Activated T-cell treated with anti-CD3 and anti-CD28 coated beads, Interleukin-2, amount 50 U/mL, for 72 hours (primary cell): Measurements from ENCODE around the gene OPCML. TPM values are rescaled to one million over a fixed set of nuclear protein-coding genes. Genes with fewer than 3 reads are reported as not detected.

Source experiments
- ATAC-seq, 2 donors: fragments of 150-1000 bp; cut with Tn5 transposase; replicated peaks in 1 of 2; 2 replicates each; pipeline ENCODE4 v1.10.0; 2021; ENCODE audit warnings: moderate library complexity in 2 of 2, mild to moderate bottlenecking in 1 of 2
- DNase-seq, 2 donors: peaks; one replicate each; pipeline ENCODE4 v3.0.0; 2021 to 2022; ENCODE audit warnings: mixed read lengths in 1 of 2
- H3K27ac Mint-ChIP-seq: one replicate; pipeline ENCODE4 v1.8.0; 2022; ENCODE audit warnings: mild to moderate bottlenecking, moderate library complexity, mixed read lengths
- H3K27me3 Mint-ChIP-seq: one replicate; pipeline ENCODE4 v1.8.0; 2022; ENCODE audit warnings: low read depth, mixed read lengths
- H3K36me3 Mint-ChIP-seq, 2 donors: one replicate each; pipeline ENCODE4 v1.8.0; 2022; ENCODE audit warnings: mixed read lengths in 2 of 2, mild to moderate bottlenecking in 1 of 2; ENCODE audit not compliant: insufficient read depth in 2 of 2
- H3K4me1 Mint-ChIP-seq: one replicate; pipeline ENCODE4 v1.8.0; 2022; ENCODE audit warnings: low read depth, mixed read lengths
- H3K4me3 Mint-ChIP-seq, 2 donors: one replicate each; pipeline ENCODE4 v1.8.0; 2022; ENCODE audit warnings: mild to moderate bottlenecking in 2 of 2, mixed read lengths in 2 of 2, moderate library complexity in 2 of 2
- H3K9me3 Mint-ChIP-seq, 2 donors: one replicate each; pipeline ENCODE4 v1.8.0; 2022; ENCODE audit warnings: mixed read lengths in 2 of 2
- total RNA-seq, 2 donors: library from RNA; stranded (reverse); gene quantifications; one replicate each; pipeline ENCODE4 v1.2.3, GENCODE V29; 2022

Gene OPCML
- total RNA-seq, 2 donors from 2014 or later = not detected

- ATAC-seq (no peak), DNase-seq (no peak)
- no peaks in the 10 kb centered on the region for H3K4me1 Mint-ChIP-seq
- no peak overlapping the region for H3K4me3 Mint-ChIP-seq
- no peak overlapping the region for H3K27ac Mint-ChIP-seq
- no peaks in the 10 kb centered on the region for H3K36me3 Mint-ChIP-seq
- peaks cover 7% of the 10 kb centered on the region for H3K27me3 Mint-ChIP-seq
- peaks cover 0 to 2% of the 10 kb centered on the region in 2 donors for H3K9me3 Mint-ChIP-seq
These were observed 360.9 kb downstream of the OPCML start for GRCh38 chr11:133171374-133171773.

GRCh38 chr11:133168016-133168415 lies 364.3 kb downstream of the OPCML start:
- ATAC-seq (no peak), DNase-seq (no peak)
- Mint-ChIP-seq H3K36me3 (no peaks in the 10 kb centered on the region), H3K27me3 (peaks cover 7% of the 10 kb centered on the region), H3K4me1 (no peaks in the 10 kb centered on the region), H3K9me3 (peaks cover 0 to 2% of the 10 kb centered on the region in 2 donors), H3K4me3 (no peak overlapping the region), H3K27ac (no peak overlapping the region)

- H3K9me3 Mint-ChIP-seq = peaks cover 0 to 2% of the 10 kb centered on the region in 2 donors
- H3K27me3 Mint-ChIP-seq = peaks cover 7% of the 10 kb centered on the region
- H3K4me1 Mint-ChIP-seq = no peaks in the 10 kb centered on the region
- ATAC-seq (no peak), DNase-seq (no peak)
- no peak overlapping the region for H3K4me3 Mint-ChIP-seq
- no peak overlapping the region for H3K27ac Mint-ChIP-seq
- H3K36me3 Mint-ChIP-seq = no peaks in the 10 kb centered on the region
These were observed 365.6 kb downstream of the OPCML start for GRCh38 chr11:133166662-133167061.

- Mint-ChIP-seq H3K36me3 (no peaks in the 10 kb centered on the region), H3K27ac (no peak overlapping the region), H3K27me3 (peaks cover 7% of the 10 kb centered on the region), H3K9me3 (peaks cover 0 to 2% of the 10 kb centered on the region in 2 donors), H3K4me1 (no peaks in the 10 kb centered on the region), H3K4me3 (no peak overlapping the region)
- ATAC-seq (no peak), DNase-seq (no peak)
These were observed 367.3 kb downstream of the OPCML start for GRCh38 chr11:133164986-133165385.

- Mint-ChIP-seq H3K27me3 (peaks cover 7% of the 10 kb centered on the region), H3K4me1 (no peaks in the 10 kb centered on the region), H3K36me3 (no peaks in the 10 kb centered on the region), H3K27ac (no peak overlapping the region), H3K9me3 (peaks cover 0 to 2% of the 10 kb centered on the region in 2 donors), H3K4me3 (no peak overlapping the region)
- DNase-seq (peak in 1 of 2 donors; percentile 5), ATAC-seq (peak in 1 of 2 donors; percentile 42)
These were observed 368.6 kb downstream of the OPCML start for GRCh38 chr11:133163463-133164419.

- ATAC-seq (no peak), DNase-seq (no peak)
- no peak overlapping the region for H3K4me3 Mint-ChIP-seq
- H3K9me3 Mint-ChIP-seq = no peaks in the 10 kb centered on the region
- no peak overlapping the region for H3K27ac Mint-ChIP-seq
- no peaks in the 10 kb centered on the region for H3K27me3 Mint-ChIP-seq
- H3K36me3 Mint-ChIP-seq = no peaks in the 10 kb centered on the region
- no peaks in the 10 kb centered on the region for H3K4me1 Mint-ChIP-seq
These were observed 370.1 kb downstream of the OPCML start for GRCh38 chr11:133162227-133162626.

GRCh38 chr11:133160754-133161153 lies 371.5 kb downstream of the OPCML start:
- no peak overlapping the region for H3K27ac Mint-ChIP-seq
- H3K36me3 Mint-ChIP-seq = no peaks in the 10 kb centered on the region
- no peak for DNase-seq
- H3K9me3 Mint-ChIP-seq = no peaks in the 10 kb centered on the region
- ATAC-seq = no peak
- no peak overlapping the region for H3K4me3 Mint-ChIP-seq
- H3K27me3 Mint-ChIP-seq = no peaks in the 10 kb centered on the region
- no peaks in the 10 kb centered on the region for H3K4me1 Mint-ChIP-seq

GRCh38 chr11:133156986-133157745 lies 375.1 kb downstream of the OPCML start:
- H3K27me3 Mint-ChIP-seq = no peaks in the 10 kb centered on the region
- H3K36me3 Mint-ChIP-seq = no peaks in the 10 kb centered on the region
- no peak overlapping the region for H3K27ac Mint-ChIP-seq
- ATAC-seq (no peak), DNase-seq (no peak)
- H3K4me1 Mint-ChIP-seq = no peaks in the 10 kb centered on the region
- H3K9me3 Mint-ChIP-seq = no peaks in the 10 kb centered on the region
- H3K4me3 Mint-ChIP-seq = no peak overlapping the region

GRCh38 chr11:133154781-133155180 lies 377.5 kb downstream of the OPCML start:
- no peaks in the 10 kb centered on the region for H3K36me3 Mint-ChIP-seq
- H3K9me3 Mint-ChIP-seq = no peaks in the 10 kb centered on the region
- no peaks in the 10 kb centered on the region for H3K4me1 Mint-ChIP-seq
- DNase-seq = no peak
- no peak overlapping the region for H3K27ac Mint-ChIP-seq
- ATAC-seq = no peak
- H3K27me3 Mint-ChIP-seq = no peaks in the 10 kb centered on the region
- no peak overlapping the region for H3K4me3 Mint-ChIP-seq

- Mint-ChIP-seq H3K36me3 (no peaks in the 10 kb centered on the region), H3K27me3 (no peaks in the 10 kb centered on the region), H3K27ac (no peak overlapping the region), H3K4me3 (no peak overlapping the region), H3K4me1 (no peaks in the 10 kb centered on the region), H3K9me3 (no peaks in the 10 kb centered on the region)
- no peak for DNase-seq
- ATAC-seq = no peak
These were observed 378.2 kb downstream of the OPCML start for GRCh38 chr11:133154076-133154475.

GRCh38 chr11:133153031-133153430 lies 379.3 kb downstream of the OPCML start:
- Mint-ChIP-seq H3K4me1 (no peaks in the 10 kb centered on the region), H3K27me3 (no peaks in the 10 kb centered on the region), H3K27ac (no peak overlapping the region), H3K9me3 (no peaks in the 10 kb centered on the region), H3K36me3 (no peaks in the 10 kb centered on the region), H3K4me3 (no peak overlapping the region)
- ATAC-seq (no peak), DNase-seq (no peak)

GRCh38 chr11:133149698-133150097 lies 382.6 kb downstream of the OPCML start:
- peaks cover 0 to 3% of the 10 kb centered on the region in 2 donors for H3K9me3 Mint-ChIP-seq
- no peak overlapping the region for H3K4me3 Mint-ChIP-seq
- no peak overlapping the region for H3K27ac Mint-ChIP-seq
- H3K27me3 Mint-ChIP-seq = no peaks in the 10 kb centered on the region
- DNase-seq (no peak), ATAC-seq (no peak)
- H3K4me1 Mint-ChIP-seq = no peaks in the 10 kb centered on the region
- no peaks in the 10 kb centered on the region for H3K36me3 Mint-ChIP-seq

- Mint-ChIP-seq H3K36me3 (no peaks in the 10 kb centered on the region), H3K27ac (no peak overlapping the region), H3K9me3 (peaks cover 0 to 3% of the 10 kb centered on the region in 2 donors)
These were observed 384.7 kb downstream of the OPCML start for GRCh38 chr11:133147625-133148024.

More at GRCh38 chr11:133147625-133148024, 384.7 kb downstream of the OPCML start:
- no peak overlapping the region for H3K4me3 Mint-ChIP-seq
- H3K27me3 Mint-ChIP-seq = no peaks in the 10 kb centered on the region
- ATAC-seq = no peak
- no peaks in the 10 kb centered on the region for H3K4me1 Mint-ChIP-seq
- no peak for DNase-seq
